Trophoblast cell (in vitro differentiated cells and primary cell): ENCODE results near the gene CHD6.

Source experiments
- DNase-seq, 2 donors: peaks; one replicate each; pipeline ENCODE4 v3.0.0-alpha.2; 2016
- H2AFZ ChIP-seq: 2 replicates; pipeline ENCODE4 v1.6.1; 2013; ENCODE audit warnings: low read length, moderate library complexity, mild to moderate bottlenecking; ENCODE audit not compliant: insufficient read depth, poor library complexity
- H2AK5ac ChIP-seq: 2 replicates; pipeline ENCODE4 v1.6.1; 2013; ENCODE audit warnings: mild to moderate bottlenecking, low read length
- H2BK120ac ChIP-seq: 2 replicates; pipeline ENCODE4 v1.6.1; 2013; ENCODE audit warnings: low read length, mild to moderate bottlenecking, moderate library complexity; ENCODE audit not compliant: insufficient read depth, poor library complexity
- H2BK12ac ChIP-seq: 2 replicates; pipeline ENCODE4 v1.6.1; 2013; ENCODE audit warnings: mild to moderate bottlenecking, low read length, moderate library complexity
- H2BK5ac ChIP-seq: 2 replicates; pipeline ENCODE4 v1.6.1; 2013; ENCODE audit warnings: low read length, low read depth, moderate library complexity, mild to moderate bottlenecking; ENCODE audit not compliant: poor library complexity
- H3K14ac ChIP-seq: 2 replicates; pipeline ENCODE4 v1.6.1; 2013; ENCODE audit warnings: mild to moderate bottlenecking, low read length
- H3K18ac ChIP-seq: 2 replicates; pipeline ENCODE4 v1.6.1; 2013; ENCODE audit warnings: mild to moderate bottlenecking, low read length
- H3K23ac ChIP-seq: 2 replicates; pipeline ENCODE4 v1.6.1; 2013; ENCODE audit warnings: low read length
- H3K27ac ChIP-seq: 2 replicates; pipeline ENCODE4 v1.5.1; 2013; ENCODE audit warnings: low read depth, mild to moderate bottlenecking, inconsistent platforms, low read length, moderate library complexity
- H3K27me3 ChIP-seq: 2 replicates; pipeline ENCODE4 v1.6.1; 2013; ENCODE audit warnings: inconsistent platforms, mild to moderate bottlenecking, low read length, moderate library complexity; ENCODE audit not compliant: insufficient read depth
- H3K36me3 ChIP-seq, 2 experiments: 1 replicate in 1 of 2; 2 replicates in 1 of 2; pipeline ENCODE4 v1.6.1; 2013; ENCODE audit warnings: low read length in 2 of 2, mild to moderate bottlenecking in 2 of 2, moderate library complexity in 1 of 2; ENCODE audit not compliant: insufficient read depth in 2 of 2, control insufficient read depth in 1 of 2
- H3K4ac ChIP-seq: 2 replicates; pipeline ENCODE4 v1.6.1; 2013; ENCODE audit warnings: low read depth, mild to moderate bottlenecking, low read length, moderate library complexity
- H3K4me1 ChIP-seq, 2 experiments: 1 replicate in 1 of 2; 2 replicates in 1 of 2; pipeline ENCODE4 v1.6.1; 2013; ENCODE audit warnings: low read length in 2 of 2, mild to moderate bottlenecking in 2 of 2, moderate library complexity in 1 of 2; ENCODE audit not compliant: insufficient read depth in 2 of 2, control insufficient read depth in 1 of 2
- H3K4me2 ChIP-seq: 2 replicates; pipeline ENCODE4 v1.6.1; 2013; ENCODE audit warnings: inconsistent platforms, mild to moderate bottlenecking, low read length, moderate library complexity
- H3K4me3 ChIP-seq: 2 replicates; pipeline ENCODE4 v1.5.1; 2013; ENCODE audit warnings: mild to moderate bottlenecking, low read depth, low read length, inconsistent platforms
- H3K79me1 ChIP-seq: one replicate; pipeline ENCODE4 v1.6.1; 2013; ENCODE audit warnings: low read length
- H3K79me2 ChIP-seq: 2 replicates; pipeline ENCODE4 v1.6.1; 2013; ENCODE audit warnings: low read length, mild to moderate bottlenecking; ENCODE audit not compliant: control insufficient read depth, insufficient read depth, poor library complexity
- H3K9ac ChIP-seq: 2 replicates; pipeline ENCODE4 v1.6.1; 2013; ENCODE audit warnings: mild to moderate bottlenecking, low read length
- H3K9me3 ChIP-seq: 2 replicates; pipeline ENCODE4 v1.6.1; 2013; ENCODE audit warnings: low read depth, mild to moderate bottlenecking, control low read depth, inconsistent platforms, low read length; ENCODE audit not compliant: insufficient read depth
- H4K12ac ChIP-seq: 2 replicates; pipeline ENCODE4 v1.6.1; 2013; ENCODE audit warnings: low read depth, mild to moderate bottlenecking, low read length, moderate library complexity
- H4K8ac ChIP-seq: 2 replicates; pipeline ENCODE4 v1.6.1; 2013; ENCODE audit warnings: low read depth, mild to moderate bottlenecking, low read length, moderate library complexity
- H4K91ac ChIP-seq: one replicate; pipeline ENCODE4 v1.6.1; 2013; ENCODE audit warnings: low read depth, mild to moderate bottlenecking, low read length, moderate library complexity
- WGBS: extraction: QIAGEN DNeasy Blood & Tissue Kit; methylation state at CpG from one replicate; pipeline ENCODE4 v1.1.7; 2013; ENCODE audit warnings: missing lambda C conversion rate; ENCODE audit not compliant: insufficient read length, insufficient coverage; ENCODE audit errors: extremely low coverage; 5-methylcytosine and 5-hydroxymethylcytosine counted together

The CHD6 gene

DNA sequence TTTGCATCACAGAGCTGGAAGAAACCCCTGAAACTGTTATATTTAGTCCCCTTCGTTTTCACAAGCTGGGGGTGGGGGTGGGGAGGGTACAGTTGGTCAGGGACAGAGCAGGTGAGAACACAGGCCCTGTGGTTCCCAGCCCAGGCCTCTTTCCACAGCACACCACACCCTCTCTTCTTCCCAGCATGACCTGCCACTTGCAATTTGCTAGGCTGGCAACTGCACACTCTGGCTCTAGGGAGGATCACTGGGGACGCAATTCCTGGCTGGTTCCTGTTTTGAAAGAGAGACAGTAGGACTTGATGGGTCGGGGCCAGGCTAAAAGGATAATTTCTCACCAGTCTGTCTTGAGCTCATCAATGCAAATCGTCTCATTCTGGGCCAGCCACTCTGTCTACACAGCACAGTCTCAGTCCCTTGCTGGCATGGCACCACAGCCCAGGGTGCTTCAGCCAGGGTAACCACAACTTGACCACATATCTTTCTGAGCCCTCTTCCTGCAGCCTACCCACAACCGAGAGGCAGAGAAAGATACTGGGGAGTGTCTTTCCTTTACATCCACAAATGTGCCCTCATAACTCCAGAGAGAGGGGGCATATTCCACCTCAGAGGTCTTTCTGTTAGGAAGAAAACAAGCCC, 209.9 kb downstream of the CHD6 start:
- WGBS: no CpG with 5 or more reads among the region's 5 CpGs
- no peak overlapping the region for H4K91ac ChIP-seq
- no peaks in the 10 kb centered on the region for H3K27me3 ChIP-seq
- H2AK5ac ChIP-seq: no peak overlapping the region
- H2BK120ac ChIP-seq: no peak overlapping the region
- H3K18ac ChIP-seq: no peak overlapping the region
- H3K79me2 ChIP-seq: no peaks in the 10 kb centered on the region
- no peak overlapping the region for H4K8ac ChIP-seq
- no peaks in the 10 kb centered on the region for H3K79me1 ChIP-seq
- peaks cover 26 to 59% of the 10 kb centered on the region in 2 experiments for H3K36me3 ChIP-seq
- H3K9ac ChIP-seq: no peak overlapping the region
- H3K4me2 ChIP-seq: no peak overlapping the region
- no peak overlapping the region for H4K12ac ChIP-seq
- H3K9me3 ChIP-seq: peaks cover 1% of the 10 kb centered on the region
- H2AFZ ChIP-seq: no peak overlapping the region
- no peak overlapping the region for H3K14ac ChIP-seq
- H3K4me3 ChIP-seq: no peak overlapping the region
- H3K23ac ChIP-seq: no peak overlapping the region
- H3K4me1 ChIP-seq: peaks cover 16 to 21% of the 10 kb centered on the region in 2 experiments
- no peak overlapping the region for H3K27ac ChIP-seq
- no peak overlapping the region for H2BK5ac ChIP-seq
- H2BK12ac ChIP-seq: no peak overlapping the region
- DNase-seq: no peak
- H3K4ac ChIP-seq: no peak overlapping the region

DNA sequence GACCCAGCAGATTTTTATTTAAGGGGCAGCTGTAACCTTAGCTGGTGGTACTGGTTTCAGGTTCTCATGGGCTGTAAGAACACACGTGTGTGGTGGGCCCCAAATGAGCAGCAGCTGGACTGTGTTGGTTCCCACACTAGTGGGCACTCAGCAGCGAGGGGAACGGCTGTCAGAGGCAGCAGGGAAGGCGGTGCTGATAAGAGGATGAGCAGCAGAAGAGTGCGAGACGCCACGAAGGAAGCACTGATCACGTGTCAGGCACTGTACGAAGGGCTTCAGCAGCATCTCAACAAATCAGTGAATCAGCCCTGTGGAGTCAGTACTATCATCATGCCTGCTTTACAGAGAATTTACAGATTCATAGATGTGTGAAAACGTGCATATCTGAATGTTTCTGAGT, 210.6 kb downstream of the CHD6 start:
- no peak overlapping the region for H3K23ac ChIP-seq
- H2BK12ac ChIP-seq: no peak overlapping the region
- no peaks in the 10 kb centered on the region for H3K79me2 ChIP-seq
- H2BK120ac ChIP-seq: no peak overlapping the region
- H3K9me3 ChIP-seq: peaks cover 1% of the 10 kb centered on the region
- no peak overlapping the region for H3K27ac ChIP-seq
- no CpG with 5 or more reads among the region's 10 CpGs for WGBS
- H2AK5ac ChIP-seq: no peak overlapping the region
- no peak overlapping the region for H3K18ac ChIP-seq
- H4K8ac ChIP-seq: no peak overlapping the region
- no peaks in the 10 kb centered on the region for H3K79me1 ChIP-seq
- H3K9ac ChIP-seq: no peak overlapping the region
- no peak overlapping the region for H4K91ac ChIP-seq
- H2BK5ac ChIP-seq: no peak overlapping the region
- no peak for DNase-seq
- H3K4me2 ChIP-seq: no peak overlapping the region
- peak overlapping the region; percentile 61 for H3K4me3 ChIP-seq
- no peak overlapping the region for H4K12ac ChIP-seq
- H3K4ac ChIP-seq: no peak overlapping the region
- no peak overlapping the region for H2AFZ ChIP-seq
- H3K4me1 ChIP-seq: peaks cover 14 to 20% of the 10 kb centered on the region in 2 experiments
- H3K36me3 ChIP-seq: peaks cover 24 to 58% of the 10 kb centered on the region in 2 experiments
- no peaks in the 10 kb centered on the region for H3K27me3 ChIP-seq
- H3K14ac ChIP-seq: peak overlapping the region; percentile 18

DNA sequence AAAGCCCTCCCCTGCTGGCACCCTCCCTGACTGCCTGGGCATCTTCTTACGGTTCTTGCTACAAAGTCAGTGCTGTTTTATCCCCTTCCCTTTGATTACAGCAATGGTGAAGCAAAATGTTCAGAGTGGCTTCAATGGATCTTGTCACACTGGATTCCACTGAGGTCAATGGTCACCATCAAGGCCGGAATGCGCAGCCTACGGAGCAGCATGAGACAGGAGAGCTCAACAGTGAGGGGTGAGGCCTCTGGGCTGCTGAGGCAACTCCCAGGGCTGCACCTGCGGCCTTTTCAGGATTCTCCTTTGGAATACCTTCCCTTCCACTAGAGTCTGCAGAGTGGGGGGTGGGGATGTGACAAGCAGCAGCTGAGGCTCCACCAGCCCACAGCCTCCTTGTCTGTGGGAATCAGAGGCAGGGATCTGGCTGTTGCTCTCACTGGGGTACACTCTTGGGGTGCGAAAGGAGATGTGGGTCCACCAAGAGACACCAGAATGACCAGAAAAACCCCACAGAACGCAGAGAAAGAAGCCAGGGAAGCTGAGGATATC, 211.2 kb downstream of the CHD6 start:
- Histone ChIP-seq H3K27ac (no peak overlapping the region), H4K8ac (no peak overlapping the region), H3K27me3 (no peaks in the 10 kb centered on the region), H3K79me1 (no peaks in the 10 kb centered on the region), H3K79me2 (no peaks in the 10 kb centered on the region), H2AK5ac (no peak overlapping the region), H4K91ac (no peak overlapping the region), H2BK5ac (no peak overlapping the region), H3K4me2 (no peak overlapping the region), H2AFZ (no peak overlapping the region), H3K9ac (no peak overlapping the region), H3K9me3 (peaks cover 1% of the 10 kb centered on the region), H3K4me3 (no peak overlapping the region), H3K23ac (no peak overlapping the region), H3K36me3 (peaks cover 24 to 56% of the 10 kb centered on the region in 2 experiments), H4K12ac (no peak overlapping the region), H3K4me1 (peaks cover 9 to 14% of the 10 kb centered on the region in 2 experiments), H3K4ac (no peak overlapping the region), H3K18ac (no peak overlapping the region), H3K14ac (no peak overlapping the region), H2BK120ac (no peak overlapping the region), H2BK12ac (no peak overlapping the region)
- WGBS: no CpG with 5 or more reads among the region's 7 CpGs
- peak; percentile 87 to 89 for DNase-seq

DNA sequence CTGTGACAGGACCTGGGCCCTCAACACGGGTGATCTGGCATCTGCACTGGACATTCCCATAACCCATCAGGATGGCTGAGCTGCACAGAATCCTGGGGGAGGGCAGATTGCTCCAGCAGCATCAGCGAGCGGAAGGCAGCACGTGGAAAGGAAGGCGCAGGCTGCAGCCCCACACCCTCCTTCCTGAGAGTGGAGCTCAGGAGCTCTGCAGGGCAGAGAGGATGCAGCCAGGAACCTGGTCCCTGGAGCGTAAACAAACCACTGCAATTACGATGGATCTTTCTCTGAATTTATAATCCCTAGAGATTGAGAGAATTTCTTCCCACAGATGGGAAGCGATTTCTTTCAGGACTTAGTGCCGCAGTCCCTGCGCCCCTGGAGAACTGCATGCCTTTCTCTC, 211.8 kb downstream of the CHD6 start:
- H3K79me1 ChIP-seq: no peaks in the 10 kb centered on the region
- DNase-seq: no peak
- no peaks in the 10 kb centered on the region for H3K27me3 ChIP-seq
- no peak overlapping the region for H2BK5ac ChIP-seq
- H3K4me3 ChIP-seq: no peak overlapping the region
- no peak overlapping the region for H4K8ac ChIP-seq
- H3K23ac ChIP-seq: no peak overlapping the region
- WGBS: no CpG with 5 or more reads among the region's 10 CpGs
- no peak overlapping the region for H3K18ac ChIP-seq
- H4K91ac ChIP-seq: no peak overlapping the region
- peaks cover 1% of the 10 kb centered on the region for H3K9me3 ChIP-seq
- H3K4me1 ChIP-seq: peaks cover 9 to 12% of the 10 kb centered on the region in 2 experiments
- H2BK120ac ChIP-seq: no peak overlapping the region
- no peak overlapping the region for H2BK12ac ChIP-seq
- peaks cover 22 to 53% of the 10 kb centered on the region in 2 experiments for H3K36me3 ChIP-seq
- no peak overlapping the region for H3K9ac ChIP-seq
- H3K79me2 ChIP-seq: no peaks in the 10 kb centered on the region
- no peak overlapping the region for H2AK5ac ChIP-seq
- no peak overlapping the region for H3K14ac ChIP-seq
- H3K27ac ChIP-seq: no peak overlapping the region
- H4K12ac ChIP-seq: no peak overlapping the region
- no peak overlapping the region for H3K4ac ChIP-seq
- H3K4me2 ChIP-seq: no peak overlapping the region
- no peak overlapping the region for H2AFZ ChIP-seq
